Astrocyte of the cerebellum (primary cell): ENCODE measurements around the gene GGACT.
A peak's percentile ranks its signal among the peaks of the same experiment; 100 is the strongest.

ENCODE experiments used
- DNase-seq: peaks from one replicate; pipeline ENCODE4 v3.0.0-alpha.2; 2011; ENCODE audit warnings: low read depth
- H3K4me3 ChIP-seq: 2 replicates; pipeline ENCODE4 v1.5.1; 2011; ENCODE audit warnings: mild to moderate bottlenecking, low read depth, low read length, moderate library complexity
- CTCF ChIP-seq: IDR thresholded peaks from 2 replicates; pipeline ENCODE4 v1.5.1; 2012; ENCODE audit warnings: low read length, low read depth, moderate library complexity, mild to moderate bottlenecking; ENCODE audit errors: missing control alignments
- in situ Hi-C: cut with HindIII; loops from 2 replicates; pipeline ENCODE4 v1.10.0; 2017; ENCODE audit warnings: low sequenced_read_pairs

GGACT gene

GRCh38 chr13:100594731-100595130 is 6.1 kb upstream of the GGACT start:
- peak; percentile 25 for TF ChIP-seq CTCF
- no peak for DNase-seq
- H3K4me3 ChIP-seq: no peak overlapping the region
- in situ Hi-C loops: loop anchor here (5.0 kb wide), 1 partner anchor 63 kb away; no protein-coding TSS in a partner anchor

- TF ChIP-seq CTCF: no peak
- H3K4me3 ChIP-seq: no peak overlapping the region
- in situ Hi-C loops: no loop called here
- DNase-seq: no peak
Measured at GRCh38 chr13:100594255-100594654, 5.7 kb upstream of the GGACT start.

GRCh38 chr13:100589178-100589725 is 663 bp upstream of the GGACT start:
- no peak for TF ChIP-seq CTCF
- no peak for DNase-seq
- H3K4me3 ChIP-seq: no peak overlapping the region
- in situ Hi-C loops: no loop called here

GRCh38 chr13:100584896-100585295 is 3.7 kb downstream of the GGACT start:
- in situ Hi-C loops: no loop called here
- H3K4me3 ChIP-seq: no peak overlapping the region
- no peak for TF ChIP-seq CTCF
- peak; percentile 91 for DNase-seq

GRCh38 chr13:100581504-100581903 is 7.1 kb downstream of the GGACT start:
- in situ Hi-C loops: no loop called here
- DNase-seq: no peak
- no peak for TF ChIP-seq CTCF
- H3K4me3 ChIP-seq: no peak overlapping the region

GRCh38 chr13:100581030-100581429 is 7.6 kb downstream of the GGACT start:
- no peak for TF ChIP-seq CTCF
- in situ Hi-C loops: no loop called here
- H3K4me3 ChIP-seq: no peak overlapping the region
- no peak for DNase-seq
